Measurements from ENCODE around the gene RAD9B.

GRCh38 chr12:110475426-110475825 lies 26.7 kb upstream of the RAD9B start:
- TF ChIP-seq, protein P1, sequence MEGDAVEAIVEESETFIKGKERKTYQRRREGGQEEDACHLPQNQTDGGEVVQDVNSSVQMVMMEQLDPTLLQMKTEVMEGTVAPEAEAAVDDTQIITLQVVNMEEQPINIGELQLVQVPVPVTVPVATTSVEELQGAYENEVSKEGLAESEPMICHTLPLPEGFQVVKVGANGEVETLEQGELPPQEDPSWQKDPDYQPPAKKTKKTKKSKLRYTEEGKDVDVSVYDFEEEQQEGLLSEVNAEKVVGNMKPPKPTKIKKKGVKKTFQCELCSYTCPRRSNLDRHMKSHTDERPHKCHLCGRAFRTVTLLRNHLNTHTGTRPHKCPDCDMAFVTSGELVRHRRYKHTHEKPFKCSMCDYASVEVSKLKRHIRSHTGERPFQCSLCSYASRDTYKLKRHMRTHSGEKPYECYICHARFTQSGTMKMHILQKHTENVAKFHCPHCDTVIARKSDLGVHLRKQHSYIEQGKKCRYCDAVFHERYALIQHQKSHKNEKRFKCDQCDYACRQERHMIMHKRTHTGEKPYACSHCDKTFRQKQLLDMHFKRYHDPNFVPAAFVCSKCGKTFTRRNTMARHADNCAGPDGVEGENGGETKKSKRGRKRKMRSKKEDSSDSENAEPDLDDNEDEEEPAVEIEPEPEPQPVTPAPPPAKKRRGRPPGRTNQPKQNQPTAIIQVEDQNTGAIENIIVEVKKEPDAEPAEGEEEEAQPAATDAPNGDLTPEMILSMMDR (IDR thresholded peaks at IDR 0.05): no peak
- TF ChIP-seq POLR2AphosphoS5 (IDR thresholded peaks at IDR 0.05; ENCODE audit: insufficient read depth in 1 of 2, low read depth in 1 of 2): no peak
- TF ChIP-seq POLR2A (IDR thresholded peaks at IDR 0.05): no peak
